ENCODE data around the gene FITM1.
A peak's percentile ranks its signal among the peaks of the same experiment; 100 is the strongest.

Gene FITM1

GRCh38 chr14:24130380-24130716 is at the start of gene FITM1:
FITM1 (plus strand) TSS chr14:24130659; CDS start chr14:24131564, 905 bp downstream.
- TF ChIP-seq CTCF (IDR thresholded peaks at IDR 0.05) (no peak), ZFX (IDR thresholded peaks at IDR 0.05; ENCODE audit: borderline replicate concordance) (no peak)
- no peak within 1 kb of the TSS for H3K27ac ChIP-seq

- TF ChIP-seq ZFX (IDR thresholded peaks at IDR 0.05; ENCODE audit: borderline replicate concordance), result no peak
- TF ChIP-seq CTCF (IDR thresholded peaks at IDR 0.05), result peak; percentile 16; the same call in 1 of the 2 replicates
- H3K27ac ChIP-seq, result peak overlapping the region; percentile 59
Observed at GRCh38 chr14:24080888-24081738, 49.3 kb upstream of the FITM1 start.

GRCh38 chr14:24081739-24082211 is 48.7 kb upstream of the FITM1 start:
- H3K27ac ChIP-seq, result peak overlapping the region; percentile 59
- no peak for TF ChIP-seq ZFX (IDR thresholded peaks at IDR 0.05; ENCODE audit: borderline replicate concordance)
- no peak for TF ChIP-seq CTCF (IDR thresholded peaks at IDR 0.05)

GRCh38 chr14:24082411-24083080 is 47.9 kb upstream of the FITM1 start:
- TF ChIP-seq CTCF (IDR thresholded peaks at IDR 0.05) (no peak), ZFX (IDR thresholded peaks at IDR 0.05; ENCODE audit: borderline replicate concordance) (no peak)
- no peak overlapping the region for H3K27ac ChIP-seq

- H3K27ac ChIP-seq, result no peak overlapping the region
- TF ChIP-seq ZFX (IDR thresholded peaks at IDR 0.05; ENCODE audit: borderline replicate concordance) (no peak), CTCF (IDR thresholded peaks at IDR 0.05) (no peak)
Observed at GRCh38 chr14:24083462-24083861, 47.0 kb upstream of the FITM1 start.

- H3K27ac ChIP-seq, result no peak overlapping the region
- no peak for TF ChIP-seq CTCF (IDR thresholded peaks at IDR 0.05)
- no peak for TF ChIP-seq ZFX (IDR thresholded peaks at IDR 0.05; ENCODE audit: borderline replicate concordance)
Observed at GRCh38 chr14:24084440-24084839, 46.0 kb upstream of the FITM1 start.

- no peak overlapping the region for H3K27ac ChIP-seq
- TF ChIP-seq ZFX (IDR thresholded peaks at IDR 0.05; ENCODE audit: borderline replicate concordance) (no peak), CTCF (IDR thresholded peaks at IDR 0.05) (no peak)
Observed at GRCh38 chr14:24085215-24085614, 45.2 kb upstream of the FITM1 start.

Data from 22Rv1 (cell line).